Measurements from ENCODE around the gene CCL4.

The CCL4 gene

DNA sequence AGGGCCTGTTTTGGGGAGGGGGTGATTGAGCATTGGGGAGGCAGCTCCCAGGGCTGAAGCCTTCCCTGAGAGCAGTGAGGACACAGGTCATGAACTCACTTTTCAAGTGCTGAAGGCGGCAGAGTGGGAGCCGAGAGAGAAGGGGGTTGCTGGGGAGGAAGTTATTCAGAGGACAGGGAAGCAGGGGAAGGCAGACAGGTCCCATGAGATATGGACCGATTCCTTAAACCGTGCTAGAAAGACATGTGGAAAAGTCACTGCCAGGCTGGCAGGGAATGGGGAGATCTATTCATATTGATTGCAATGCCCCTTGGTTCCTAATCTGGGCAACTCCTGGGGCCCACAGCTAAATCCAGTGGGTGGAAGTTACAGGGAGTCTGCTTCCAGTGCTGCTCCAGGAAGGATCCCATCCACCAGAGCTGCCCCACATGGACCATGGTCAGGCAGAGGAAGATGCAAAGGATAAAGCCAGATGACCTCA is 1.1 kb downstream of the CCL4 start:
- DNase-seq (ENCODE audit: low spot score): no peak
- H4K91ac ChIP-seq (ENCODE audit: low read depth, low read length, poor library complexity): no peak overlapping the region
- H3K27me3 ChIP-seq (ENCODE audit: control insufficient read depth in 3 of 3, insufficient read depth in 3 of 3, low read depth in 1 of 3, low read length in 3 of 3): no peaks in the 10 kb centered on the region
- no peak overlapping the region for H2BK15ac ChIP-seq (ENCODE audit: low read length)
- H2AFZ ChIP-seq (ENCODE audit: low read length): no peak overlapping the region
- no peak overlapping the region for H2BK120ac ChIP-seq (ENCODE audit: low read depth, low read length)
- H3K4me1 ChIP-seq (ENCODE audit: control insufficient read depth in 2 of 2, insufficient read depth in 1 of 2, low read depth in 1 of 2, low read length in 2 of 2): no peaks in the 10 kb centered on the region
- no peaks in the 10 kb centered on the region for H3K79me1 ChIP-seq (ENCODE audit: low read depth, low read length)
- no peak overlapping the region for H3K4me2 ChIP-seq (ENCODE audit: insufficient read depth, low read length, poor library complexity, severe bottlenecking)
- no peak overlapping the region for H3K4ac ChIP-seq (ENCODE audit: low read length)
- WGBS, 2 donors (ENCODE audit: extremely low coverage in 2 of 2, insufficient read length in 2 of 2, insufficient replicate concordance in 1 of 2): no CpG with 5 or more reads among the region's 4 CpGs
- no peak overlapping the region for H4K8ac ChIP-seq (ENCODE audit: low read depth, low read length)
- no peak overlapping the region for H3K18ac ChIP-seq (ENCODE audit: low read length)
- H3K27ac ChIP-seq (replicated peaks; ENCODE audit: low read length): no peak overlapping the region
- H3K36me3 ChIP-seq (replicated peaks in 1 of 2; ENCODE audit: control insufficient read depth in 2 of 2, insufficient read depth in 2 of 2, low read length in 2 of 2): no peaks in the 10 kb centered on the region
- no peak overlapping the region for H3K9ac ChIP-seq (ENCODE audit: low read depth, low read length, poor library complexity)
- H3K4me3 ChIP-seq (ENCODE audit: low read length in 2 of 2): no peak overlapping the region
- H3K14ac ChIP-seq (ENCODE audit: low read length): no peak overlapping the region
- no peak overlapping the region for H2BK12ac ChIP-seq (ENCODE audit: low read length)
- no peak overlapping the region for H3K23ac ChIP-seq (ENCODE audit: low read depth, low read length, poor library complexity)
- H2BK5ac ChIP-seq (ENCODE audit: low read length): no peak overlapping the region
- H3K9me3 ChIP-seq (replicated peaks in 1 of 2; ENCODE audit: control insufficient read depth in 2 of 2, insufficient read depth in 1 of 2, low read depth in 1 of 2, low read length in 2 of 2): no peaks in the 10 kb centered on the region
- H2AK5ac ChIP-seq (ENCODE audit: low read depth, low read length): no peak overlapping the region

DNA sequence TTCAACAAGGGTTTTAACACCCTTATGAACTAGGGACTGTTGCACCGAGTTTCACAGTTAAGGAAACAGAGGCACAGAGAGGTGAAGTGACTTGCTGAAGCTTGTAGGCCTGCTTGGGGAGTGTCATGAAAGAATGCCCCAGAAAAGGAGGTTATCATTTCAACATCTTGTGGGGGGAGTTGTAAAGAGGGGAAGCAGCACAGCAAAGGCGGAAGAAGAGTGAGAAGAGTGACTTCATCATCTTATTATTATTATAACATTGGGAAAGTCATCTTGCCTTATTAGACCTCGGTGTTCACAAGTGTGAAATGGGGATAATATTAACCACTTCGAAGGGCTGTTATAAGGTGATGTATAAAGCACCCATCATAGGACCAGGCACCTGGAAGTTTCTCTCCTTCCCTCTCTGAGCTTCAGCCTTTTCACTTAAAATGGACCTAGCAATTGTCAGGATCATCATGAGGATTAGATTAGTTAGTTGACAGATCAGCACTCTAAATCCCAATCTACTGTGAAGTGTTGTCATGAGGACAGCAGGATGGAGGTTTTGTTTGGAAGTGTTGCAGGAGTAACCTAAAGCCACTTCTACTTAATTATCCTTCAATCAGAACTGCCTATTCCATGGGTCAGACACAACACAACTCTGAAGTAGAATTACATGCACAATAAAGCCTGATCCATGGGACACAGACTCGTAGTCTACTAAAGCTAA is 2.3 kb downstream of the CCL4 start:
- no peaks in the 10 kb centered on the region for H3K27me3 ChIP-seq (ENCODE audit: control insufficient read depth in 3 of 3, insufficient read depth in 3 of 3, low read depth in 1 of 3, low read length in 3 of 3)
- WGBS, 2 donors (ENCODE audit: extremely low coverage in 2 of 2, insufficient read length in 2 of 2, insufficient replicate concordance in 1 of 2): no CpG with 5 or more reads among the region's 5 CpGs
- H3K4me1 ChIP-seq (ENCODE audit: control insufficient read depth in 2 of 2, insufficient read depth in 1 of 2, low read depth in 1 of 2, low read length in 2 of 2): peaks cover 0 to 4% of the 10 kb centered on the region in 2 donors
- no peak overlapping the region for H2BK15ac ChIP-seq (ENCODE audit: low read length)
- no peak overlapping the region for H3K4ac ChIP-seq (ENCODE audit: low read length)
- H3K79me1 ChIP-seq (ENCODE audit: low read depth, low read length): no peaks in the 10 kb centered on the region
- no peaks in the 10 kb centered on the region for H3K36me3 ChIP-seq (replicated peaks in 1 of 2; ENCODE audit: control insufficient read depth in 2 of 2, insufficient read depth in 2 of 2, low read length in 2 of 2)
- no peak overlapping the region for H3K9ac ChIP-seq (ENCODE audit: low read depth, low read length, poor library complexity)
- no peaks in the 10 kb centered on the region for H3K9me3 ChIP-seq (replicated peaks in 1 of 2; ENCODE audit: control insufficient read depth in 2 of 2, insufficient read depth in 1 of 2, low read depth in 1 of 2, low read length in 2 of 2)
- H4K91ac ChIP-seq (ENCODE audit: low read depth, low read length, poor library complexity): no peak overlapping the region
- no peak overlapping the region for H2BK120ac ChIP-seq (ENCODE audit: low read depth, low read length)
- H3K27ac ChIP-seq (replicated peaks; ENCODE audit: low read length): no peak overlapping the region
- H2AFZ ChIP-seq (ENCODE audit: low read length): no peak overlapping the region
- no peak overlapping the region for H3K18ac ChIP-seq (ENCODE audit: low read length)
- H3K4me3 ChIP-seq (ENCODE audit: low read length in 2 of 2): no peak overlapping the region
- no peak overlapping the region for H3K23ac ChIP-seq (ENCODE audit: low read depth, low read length, poor library complexity)
- H2BK12ac ChIP-seq (ENCODE audit: low read length): no peak overlapping the region
- H4K8ac ChIP-seq (ENCODE audit: low read depth, low read length): no peak overlapping the region
- no peak overlapping the region for H3K4me2 ChIP-seq (ENCODE audit: insufficient read depth, low read length, poor library complexity, severe bottlenecking)
- DNase-seq (ENCODE audit: low spot score): no peak
- no peak overlapping the region for H2BK5ac ChIP-seq (ENCODE audit: low read length)
- H2AK5ac ChIP-seq (ENCODE audit: low read depth, low read length): no peak overlapping the region
- H3K14ac ChIP-seq (ENCODE audit: low read length): no peak overlapping the region

DNA sequence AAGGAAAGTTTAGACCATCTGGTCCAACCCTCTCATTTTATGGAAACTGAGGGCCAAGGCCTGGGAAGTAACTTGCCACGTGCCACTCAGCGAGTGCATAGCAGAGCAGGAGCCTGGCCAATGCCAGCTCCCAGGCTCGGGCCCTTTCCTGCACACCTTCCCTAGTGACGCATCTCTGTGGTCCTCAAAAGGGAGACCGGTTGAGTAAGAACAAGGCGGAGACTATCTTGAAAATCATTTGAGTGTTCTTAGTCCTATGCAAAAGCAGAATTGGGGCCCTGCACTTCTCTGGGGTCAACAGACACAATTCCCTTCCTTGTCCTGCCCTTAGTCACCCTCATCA is 2.8 kb downstream of the CCL4 start:
- Histone ChIP-seq H3K14ac (ENCODE audit: low read length) (no peak overlapping the region), H2BK5ac (ENCODE audit: low read length) (no peak overlapping the region), H3K9me3 (replicated peaks in 1 of 2; ENCODE audit: control insufficient read depth in 2 of 2, insufficient read depth in 1 of 2, low read depth in 1 of 2, low read length in 2 of 2) (no peaks in the 10 kb centered on the region), H2AK5ac (ENCODE audit: low read depth, low read length) (no peak overlapping the region), H3K9ac (ENCODE audit: low read depth, low read length, poor library complexity) (no peak overlapping the region), H2BK15ac (ENCODE audit: low read length) (no peak overlapping the region), H3K27ac (replicated peaks; ENCODE audit: low read length) (no peak overlapping the region), H3K4me3 (ENCODE audit: low read length in 2 of 2) (no peak overlapping the region), H4K91ac (ENCODE audit: low read depth, low read length, poor library complexity) (no peak overlapping the region), H3K4me2 (ENCODE audit: insufficient read depth, low read length, poor library complexity, severe bottlenecking) (no peak overlapping the region), H4K8ac (ENCODE audit: low read depth, low read length) (no peak overlapping the region), H3K4ac (ENCODE audit: low read length) (no peak overlapping the region), H3K23ac (ENCODE audit: low read depth, low read length, poor library complexity) (no peak overlapping the region), H3K27me3 (ENCODE audit: control insufficient read depth in 3 of 3, insufficient read depth in 3 of 3, low read depth in 1 of 3, low read length in 3 of 3) (no peaks in the 10 kb centered on the region), H2BK12ac (ENCODE audit: low read length) (no peak overlapping the region), H2AFZ (ENCODE audit: low read length) (no peak overlapping the region), H3K36me3 (replicated peaks in 1 of 2; ENCODE audit: control insufficient read depth in 2 of 2, insufficient read depth in 2 of 2, low read length in 2 of 2) (no peaks in the 10 kb centered on the region), H3K18ac (ENCODE audit: low read length) (no peak overlapping the region), H3K79me1 (ENCODE audit: low read depth, low read length) (no peaks in the 10 kb centered on the region), H2BK120ac (ENCODE audit: low read depth, low read length) (no peak overlapping the region), H3K4me1 (ENCODE audit: control insufficient read depth in 2 of 2, insufficient read depth in 1 of 2, low read depth in 1 of 2, low read length in 2 of 2) (peaks cover 0 to 5% of the 10 kb centered on the region in 2 donors)
- no CpG with 5 or more reads among the region's 6 CpGs for WGBS, 2 donors (ENCODE audit: extremely low coverage in 2 of 2, insufficient read length in 2 of 2, insufficient replicate concordance in 1 of 2)
- DNase-seq (ENCODE audit: low spot score): no peak

DNA sequence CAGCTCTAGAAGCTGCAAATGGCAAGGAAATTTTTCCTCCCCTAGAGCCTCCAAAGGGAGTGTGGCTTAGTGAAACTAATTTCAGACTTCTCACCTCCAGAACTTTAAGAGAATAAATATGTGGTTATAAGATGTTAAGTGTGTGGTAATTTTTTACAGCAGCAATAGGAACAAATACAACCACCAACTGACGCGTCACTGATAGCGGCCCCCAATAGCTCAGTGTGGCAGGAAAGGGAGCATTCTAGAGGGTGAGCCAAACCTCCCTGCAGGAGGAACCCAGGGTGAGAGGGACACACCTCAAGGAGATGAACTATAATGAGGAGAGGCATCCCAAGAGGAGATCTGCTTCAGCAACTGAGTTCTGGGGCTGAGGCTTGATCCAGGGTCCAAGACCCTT is 4.0 kb downstream of the CCL4 start:
- DNase-seq (ENCODE audit: low spot score): no peak
- no peak overlapping the region for H3K18ac ChIP-seq (ENCODE audit: low read length)
- H4K91ac ChIP-seq (ENCODE audit: low read depth, low read length, poor library complexity): no peak overlapping the region
- no peak overlapping the region for H3K14ac ChIP-seq (ENCODE audit: low read length)
- no peak overlapping the region for H2BK15ac ChIP-seq (ENCODE audit: low read length)
- H3K9ac ChIP-seq (ENCODE audit: low read depth, low read length, poor library complexity): no peak overlapping the region
- H2BK5ac ChIP-seq (ENCODE audit: low read length): no peak overlapping the region
- no peak overlapping the region for H3K27ac ChIP-seq (replicated peaks; ENCODE audit: low read length)
- no peak overlapping the region for H3K4ac ChIP-seq (ENCODE audit: low read length)
- H2AFZ ChIP-seq (ENCODE audit: low read length): no peak overlapping the region
- no peak overlapping the region for H3K4me2 ChIP-seq (ENCODE audit: insufficient read depth, low read length, poor library complexity, severe bottlenecking)
- peaks cover 0 to 5% of the 10 kb centered on the region in 2 donors for H3K4me1 ChIP-seq (ENCODE audit: control insufficient read depth in 2 of 2, insufficient read depth in 1 of 2, low read depth in 1 of 2, low read length in 2 of 2)
- no peaks in the 10 kb centered on the region for H3K27me3 ChIP-seq (ENCODE audit: control insufficient read depth in 3 of 3, insufficient read depth in 3 of 3, low read depth in 1 of 3, low read length in 3 of 3)
- peaks cover 0 to 2% of the 10 kb centered on the region in 2 donors for H3K9me3 ChIP-seq (replicated peaks in 1 of 2; ENCODE audit: control insufficient read depth in 2 of 2, insufficient read depth in 1 of 2, low read depth in 1 of 2, low read length in 2 of 2)
- H4K8ac ChIP-seq (ENCODE audit: low read depth, low read length): no peak overlapping the region
- WGBS, 2 donors (ENCODE audit: extremely low coverage in 2 of 2, insufficient read length in 2 of 2, insufficient replicate concordance in 1 of 2): no CpG with 5 or more reads among the region's 3 CpGs
- no peak overlapping the region for H3K4me3 ChIP-seq (ENCODE audit: low read length in 2 of 2)
- no peak overlapping the region for H3K23ac ChIP-seq (ENCODE audit: low read depth, low read length, poor library complexity)
- H2BK120ac ChIP-seq (ENCODE audit: low read depth, low read length): no peak overlapping the region
- H3K36me3 ChIP-seq (replicated peaks in 1 of 2; ENCODE audit: control insufficient read depth in 2 of 2, insufficient read depth in 2 of 2, low read length in 2 of 2): no peaks in the 10 kb centered on the region
- H2AK5ac ChIP-seq (ENCODE audit: low read depth, low read length): no peak overlapping the region
- no peaks in the 10 kb centered on the region for H3K79me1 ChIP-seq (ENCODE audit: low read depth, low read length)
- H2BK12ac ChIP-seq (ENCODE audit: low read length): no peak overlapping the region

All from neuronal stem cell (in vitro differentiated cells).